Upper lobe of left lung (tissue), 4 donors: ENCODE results near the gene ULBP2.

Experiments
- POLR2A ChIP-seq, 4 donors: fragments of 450-650 bp; IDR thresholded peaks; one replicate each; pipeline ENCODE4 v1.5.1; 2016 to 2017; ENCODE audit warnings: antibody characterized with exemption in 4 of 4, mild to moderate bottlenecking in 2 of 4
- POLR2AphosphoS5 ChIP-seq, 2 donors: sonication (generic); formaldehyde crosslinking; IDR thresholded peaks; one replicate each; pipeline ENCODE4 v1.5.1; 2017; ENCODE audit warnings: antibody characterized with exemption in 2 of 2
- TF ChIP-seq, protein P1 (sequence below), 6 experiments: fragments of 450-650 bp in 4 of 6; fragments of 200-600 bp in 2 of 6; sonication (generic) in 2 of 6; IDR thresholded peaks; one replicate each; pipeline ENCODE4 v1.5.1; 2016 to 2019; ENCODE audit warnings: antibody characterized with exemption in 6 of 6

- TF ChIP-seq, protein P1, sequence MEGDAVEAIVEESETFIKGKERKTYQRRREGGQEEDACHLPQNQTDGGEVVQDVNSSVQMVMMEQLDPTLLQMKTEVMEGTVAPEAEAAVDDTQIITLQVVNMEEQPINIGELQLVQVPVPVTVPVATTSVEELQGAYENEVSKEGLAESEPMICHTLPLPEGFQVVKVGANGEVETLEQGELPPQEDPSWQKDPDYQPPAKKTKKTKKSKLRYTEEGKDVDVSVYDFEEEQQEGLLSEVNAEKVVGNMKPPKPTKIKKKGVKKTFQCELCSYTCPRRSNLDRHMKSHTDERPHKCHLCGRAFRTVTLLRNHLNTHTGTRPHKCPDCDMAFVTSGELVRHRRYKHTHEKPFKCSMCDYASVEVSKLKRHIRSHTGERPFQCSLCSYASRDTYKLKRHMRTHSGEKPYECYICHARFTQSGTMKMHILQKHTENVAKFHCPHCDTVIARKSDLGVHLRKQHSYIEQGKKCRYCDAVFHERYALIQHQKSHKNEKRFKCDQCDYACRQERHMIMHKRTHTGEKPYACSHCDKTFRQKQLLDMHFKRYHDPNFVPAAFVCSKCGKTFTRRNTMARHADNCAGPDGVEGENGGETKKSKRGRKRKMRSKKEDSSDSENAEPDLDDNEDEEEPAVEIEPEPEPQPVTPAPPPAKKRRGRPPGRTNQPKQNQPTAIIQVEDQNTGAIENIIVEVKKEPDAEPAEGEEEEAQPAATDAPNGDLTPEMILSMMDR (IDR thresholded peaks at IDR 0.05) = no peak
- TF ChIP-seq POLR2A (IDR thresholded peaks at IDR 0.05) = no peak
- no peak for TF ChIP-seq POLR2AphosphoS5 (IDR thresholded peaks at IDR 0.05)
Observed at GRCh38 chr6:149924933-149925252, 16.9 kb upstream of the ULBP2 start.
